DND-41 (cell line): ENCODE data around the gene DUSP28.

Source experiments
- ATAC-seq: fragments of 200-7000 bp; cut with Tn5 transposase; 3 replicates; pipeline ENCODE4 v1.9.1; 2021; ENCODE audit warnings: low read depth; ENCODE audit not compliant: insufficient read depth
- DNase-seq: peaks from one replicate; pipeline ENCODE4 v3.0.0-alpha.2; 2020
- H2AFZ ChIP-seq: 2 replicates; pipeline ENCODE4 v1.6.0; 2012; ENCODE audit warnings: low read depth, low read length
- H3K27ac ChIP-seq: 2 replicates; pipeline ENCODE4 v1.5.1; 2012; ENCODE audit warnings: low read length, inconsistent platforms
- H3K27me3 ChIP-seq: fragments of 200-600 bp; sonication (generic); 2 replicates; pipeline ENCODE4 v1.6.0; 2012; ENCODE audit warnings: low read length, mild to moderate bottlenecking, inconsistent platforms; ENCODE audit not compliant: insufficient read depth, poor library complexity
- H3K36me3 ChIP-seq: 2 replicates; pipeline ENCODE4 v1.5.1; 2012; ENCODE audit warnings: low read length, inconsistent platforms; ENCODE audit not compliant: insufficient read depth
- H3K4me1 ChIP-seq: 2 replicates; pipeline ENCODE4 v1.5.1; 2012; ENCODE audit warnings: mild to moderate bottlenecking, low read length; ENCODE audit not compliant: insufficient read depth
- H3K4me2 ChIP-seq: 2 replicates; pipeline ENCODE4 v1.6.0; 2012; ENCODE audit warnings: mild to moderate bottlenecking, moderate library complexity, low read length, inconsistent platforms; ENCODE audit not compliant: insufficient read depth
- H3K4me3 ChIP-seq, 2 experiments: fragments of 200-600 bp in 1 of 2; shearing (Covaris generic) in 1 of 2; 2 replicates each; pipeline ENCODE4 v1.5.1; 2012 to 2016; ENCODE audit warnings: inconsistent platforms in 2 of 2, low read length in 2 of 2, mild to moderate bottlenecking in 2 of 2, low read depth in 1 of 2, moderate library complexity in 1 of 2
- H3K79me2 ChIP-seq: 2 replicates; pipeline ENCODE4 v1.6.0; 2012; ENCODE audit warnings: low read length, inconsistent platforms; ENCODE audit not compliant: insufficient read depth
- H3K9ac ChIP-seq: 2 replicates; pipeline ENCODE4 v1.6.0; 2012; ENCODE audit warnings: low read depth, mild to moderate bottlenecking, inconsistent platforms, low read length, moderate library complexity
- H3K9me3 ChIP-seq: 2 replicates; pipeline ENCODE4 v1.5.1; 2012; ENCODE audit warnings: low read length, moderate library complexity, mild to moderate bottlenecking, inconsistent platforms; ENCODE audit not compliant: insufficient read depth, severe bottlenecking
- H4K20me1 ChIP-seq: 2 replicates; pipeline ENCODE4 v1.6.0; 2012; ENCODE audit warnings: low read length; ENCODE audit not compliant: insufficient read depth
- CTCF ChIP-seq: IDR thresholded peaks from 2 replicates; pipeline ENCODE4 v1.5.1; 2012; ENCODE audit warnings: borderline replicate concordance, low read length, moderate library complexity, mild to moderate bottlenecking; ENCODE audit not compliant: poor library complexity, severe bottlenecking; ENCODE audit errors: extremely low read depth
- EZH2 ChIP-seq: IDR thresholded peaks from 3 replicates; pipeline ENCODE4 v1.6.1; 2012; ENCODE audit warnings: borderline replicate concordance, low read depth, mild to moderate bottlenecking, moderate library complexity, low read length, inconsistent platforms; ENCODE audit not compliant: severe bottlenecking

The DUSP28 gene

GRCh38 chr2:240603081-240603835, 43.1 kb downstream of the DUSP28 start:
- Histone ChIP-seq H3K9ac (no peak overlapping the region), H3K4me2 (no peak overlapping the region), H3K27me3 (no peaks in the 10 kb centered on the region), H3K27ac (no peak overlapping the region), H2AFZ (no peak overlapping the region), H3K4me3 (no peak overlapping the region), H4K20me1 (peaks cover 4% of the 10 kb centered on the region), H3K36me3 (peaks cover 16% of the 10 kb centered on the region), H3K4me1 (no peaks in the 10 kb centered on the region), H3K79me2 (no peaks in the 10 kb centered on the region), H3K9me3 (no peaks in the 10 kb centered on the region)
- TF ChIP-seq CTCF (no peak), EZH2 (no peak)
- ATAC-seq (no peak), DNase-seq (no peak)

- ATAC-seq = 0 out of 3 replicates have a peak, but pooled peaks have one; percentile 3
- Histone ChIP-seq H3K9me3 (no peaks in the 10 kb centered on the region), H3K9ac (no peak overlapping the region), H3K27ac (no peak overlapping the region), H3K4me2 (no peak overlapping the region), H3K4me3 (no peak overlapping the region), H4K20me1 (peaks cover 3% of the 10 kb centered on the region; the same call in 1 of the 2 replicates), H3K79me2 (no peaks in the 10 kb centered on the region), H3K4me1 (no peaks in the 10 kb centered on the region), H3K36me3 (peaks cover 10% of the 10 kb centered on the region; the same call in 1 of the 2 replicates), H2AFZ (no peak overlapping the region), H3K27me3 (no peaks in the 10 kb centered on the region)
- TF ChIP-seq CTCF (no peak), EZH2 (no peak)
- DNase-seq = no peak
Measured at GRCh38 chr2:240603846-240604245, 43.7 kb downstream of the DUSP28 start.

GRCh38 chr2:240604291-240604938, 44.3 kb downstream of the DUSP28 start:
- no peaks in the 10 kb centered on the region for H3K9me3 ChIP-seq
- no peak overlapping the region for H3K4me3 ChIP-seq
- H3K4me2 ChIP-seq = no peak overlapping the region
- no peak overlapping the region for H2AFZ ChIP-seq
- H3K9ac ChIP-seq = no peak overlapping the region
- H3K36me3 ChIP-seq = peaks cover 8% of the 10 kb centered on the region; the same call in 1 of the 2 replicates
- H3K27ac ChIP-seq = no peak overlapping the region
- peaks cover 3% of the 10 kb centered on the region; the same call in 1 of the 2 replicates for H4K20me1 ChIP-seq
- H3K79me2 ChIP-seq = no peaks in the 10 kb centered on the region
- H3K4me1 ChIP-seq = no peaks in the 10 kb centered on the region
- no peaks in the 10 kb centered on the region for H3K27me3 ChIP-seq
- TF ChIP-seq CTCF (peak; percentile 28), EZH2 (no peak)
- peak; percentile 40; the same call in 2 of the 3 replicates for ATAC-seq
- DNase-seq = no peak
